NCI-H226 (cell line): ENCODE measurements around the gene KRT81.

Source experiments
- DNase-seq: peaks from one replicate; pipeline ENCODE4 v3.0.0-alpha.2; 2015

The KRT81 gene

DNA sequence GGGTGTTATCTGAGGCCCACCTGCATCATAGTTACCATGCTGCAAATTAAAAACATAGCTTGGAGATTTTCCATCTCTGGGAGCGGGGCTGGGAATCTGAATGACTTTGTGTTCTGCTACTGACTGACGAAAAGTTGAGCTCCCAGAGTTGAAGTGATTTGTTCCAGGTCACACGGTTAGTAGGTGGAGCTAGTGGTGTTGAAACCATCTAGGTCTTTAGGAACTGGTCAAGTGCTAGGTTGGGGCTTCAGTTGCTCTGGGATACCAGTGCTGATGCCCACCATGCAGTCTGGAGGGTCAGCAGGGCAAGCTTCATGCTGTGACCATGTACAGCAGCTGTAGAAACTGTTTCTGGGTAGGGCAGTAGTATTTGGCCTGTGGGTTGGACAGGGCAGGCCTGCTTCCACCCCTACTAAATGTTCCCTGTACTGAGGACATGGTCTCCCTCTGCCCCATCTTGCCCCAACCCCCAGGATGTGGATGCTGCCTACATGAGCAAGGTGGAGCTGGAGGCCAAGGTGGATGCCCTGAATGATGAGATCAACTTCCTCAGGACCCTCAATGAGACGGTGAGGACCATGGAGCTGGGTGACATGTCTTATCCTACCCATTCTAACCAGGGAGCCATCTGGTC is 53.0 kb downstream of the KRT81 start:
- no peak for DNase-seq

DNA sequence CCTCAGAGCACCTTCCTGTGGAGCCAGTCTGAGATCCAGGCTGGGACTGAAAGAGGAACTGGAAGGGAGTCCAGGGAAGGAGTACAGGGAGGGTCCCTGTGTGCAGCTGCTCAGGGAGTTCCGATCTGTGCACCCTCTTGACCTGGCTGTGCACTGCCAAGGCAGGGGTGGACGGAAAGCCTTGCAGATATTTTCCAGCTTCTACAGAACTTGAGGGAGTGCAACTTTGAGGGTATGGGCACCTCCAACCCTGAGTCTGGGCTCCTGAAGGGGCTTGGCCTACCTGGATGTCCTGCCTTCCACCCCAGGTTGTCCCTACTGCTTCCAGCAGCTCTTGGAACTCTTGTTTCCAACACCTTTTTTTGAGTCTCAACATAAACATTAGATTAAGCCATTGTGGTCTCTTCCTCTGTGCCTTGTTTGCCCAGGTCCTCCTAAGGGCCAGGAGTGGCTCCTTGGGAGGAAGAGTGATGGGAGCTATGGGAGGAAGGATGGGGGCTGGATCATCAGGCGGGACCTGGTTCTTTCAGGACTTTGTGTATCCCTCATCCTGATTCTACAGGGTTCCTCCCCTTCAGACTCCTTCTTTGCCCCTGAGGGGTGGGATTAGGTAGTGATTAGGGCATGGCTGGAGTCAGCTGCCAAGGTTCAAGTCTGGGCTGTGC is 54.8 kb downstream of the KRT81 start:
- no peak for DNase-seq
